ENCODE results near the gene OSBPL5.

DNA sequence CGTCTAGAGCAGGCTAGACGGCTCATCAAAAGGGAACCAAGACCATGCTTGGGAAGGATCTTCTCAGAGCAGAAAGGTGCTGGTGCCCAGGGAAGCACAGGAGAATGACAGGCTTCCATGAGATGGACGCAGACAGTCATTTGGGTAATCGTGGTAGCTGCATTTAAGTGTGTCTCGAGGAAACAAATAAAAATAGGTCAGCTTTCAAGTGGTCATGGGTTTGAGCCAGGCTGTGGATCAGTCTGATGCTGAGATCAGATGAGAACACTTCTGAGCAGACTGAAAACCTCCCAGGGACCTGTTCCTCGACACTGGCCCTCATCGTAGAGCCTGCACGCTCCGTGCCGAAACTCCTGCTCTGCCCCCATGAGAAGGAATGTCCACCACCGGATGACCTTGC, 112.5 kb downstream of the OSBPL5 start:
- TF ChIP-seq, protein P1, sequence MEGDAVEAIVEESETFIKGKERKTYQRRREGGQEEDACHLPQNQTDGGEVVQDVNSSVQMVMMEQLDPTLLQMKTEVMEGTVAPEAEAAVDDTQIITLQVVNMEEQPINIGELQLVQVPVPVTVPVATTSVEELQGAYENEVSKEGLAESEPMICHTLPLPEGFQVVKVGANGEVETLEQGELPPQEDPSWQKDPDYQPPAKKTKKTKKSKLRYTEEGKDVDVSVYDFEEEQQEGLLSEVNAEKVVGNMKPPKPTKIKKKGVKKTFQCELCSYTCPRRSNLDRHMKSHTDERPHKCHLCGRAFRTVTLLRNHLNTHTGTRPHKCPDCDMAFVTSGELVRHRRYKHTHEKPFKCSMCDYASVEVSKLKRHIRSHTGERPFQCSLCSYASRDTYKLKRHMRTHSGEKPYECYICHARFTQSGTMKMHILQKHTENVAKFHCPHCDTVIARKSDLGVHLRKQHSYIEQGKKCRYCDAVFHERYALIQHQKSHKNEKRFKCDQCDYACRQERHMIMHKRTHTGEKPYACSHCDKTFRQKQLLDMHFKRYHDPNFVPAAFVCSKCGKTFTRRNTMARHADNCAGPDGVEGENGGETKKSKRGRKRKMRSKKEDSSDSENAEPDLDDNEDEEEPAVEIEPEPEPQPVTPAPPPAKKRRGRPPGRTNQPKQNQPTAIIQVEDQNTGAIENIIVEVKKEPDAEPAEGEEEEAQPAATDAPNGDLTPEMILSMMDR (IDR thresholded peaks at IDR 0.05 in 4 of 5, conservative IDR thresholded peaks at IDR 0.05 in 1 of 5) = no peak
- no peak for TF ChIP-seq POLR2A (IDR thresholded peaks at IDR 0.05)

All from gastrocnemius medialis (tissue), 4 donors.